ENCODE measurements around the gene GRPEL2. TPM values are rescaled to one million over a fixed set of nuclear protein-coding genes. Genes with fewer than 3 reads are reported as not detected.

The GRPEL2 gene
- 18.2 TPM for polyA plus RNA-seq
- long read RNA-seq, donor 1, full-length matches to known transcripts = 2 of 2 reads
- long read RNA-seq, donor 1, partial matches to known transcripts = 0 of 2 reads
- long read RNA-seq, donor 1, other reads (novel, unspliced or antisense) = 0 of 2 reads
- long read RNA-seq, donor 2, full-length matches to known transcripts = 1 of 1 reads
- long read RNA-seq, donor 2, partial matches to known transcripts = 0 of 1 reads
- long read RNA-seq, donor 2, other reads (novel, unspliced or antisense) = 0 of 1 reads
- long read RNA-seq, donor 3, full-length matches to known transcripts = 1 of 1 reads
- long read RNA-seq, donor 3, partial matches to known transcripts = 0 of 1 reads
- long read RNA-seq, donor 3, other reads (novel, unspliced or antisense) = 0 of 1 reads
- long read RNA-seq, donor 4 = 0 reads
- long read RNA-seq, donor 5, full-length matches to known transcripts = 4 of 4 reads
- long read RNA-seq, donor 5, partial matches to known transcripts = 0 of 4 reads
- long read RNA-seq, donor 5, other reads (novel, unspliced or antisense) = 0 of 4 reads
- long read RNA-seq, donor 6, full-length matches to known transcripts = 7 of 7 reads
- long read RNA-seq, donor 6, partial matches to known transcripts = 0 of 7 reads
- long read RNA-seq, donor 6, other reads (novel, unspliced or antisense) = 0 of 7 reads
- long read RNA-seq, donor 7, full-length matches to known transcripts = 1 of 1 reads
- long read RNA-seq, donor 7, partial matches to known transcripts = 0 of 1 reads
- long read RNA-seq, donor 7, other reads (novel, unspliced or antisense) = 0 of 1 reads
- long read RNA-seq, donor 8, full-length matches to known transcripts = 5 of 5 reads
- long read RNA-seq, donor 8, partial matches to known transcripts = 0 of 5 reads
- long read RNA-seq, donor 8, other reads (novel, unspliced or antisense) = 0 of 5 reads
- long read RNA-seq, donor 9, full-length matches to known transcripts = 3 of 3 reads
- long read RNA-seq, donor 9, partial matches to known transcripts = 0 of 3 reads
- long read RNA-seq, donor 9, other reads (novel, unspliced or antisense) = 0 of 3 reads
- long read RNA-seq, donor 10, full-length matches to known transcripts = 2 of 2 reads
- long read RNA-seq, donor 10, partial matches to known transcripts = 0 of 2 reads
- long read RNA-seq, donor 10, other reads (novel, unspliced or antisense) = 0 of 2 reads
- long read RNA-seq, donor 11, full-length matches to known transcripts = 4 of 4 reads
- long read RNA-seq, donor 11, partial matches to known transcripts = 0 of 4 reads
- long read RNA-seq, donor 11, other reads (novel, unspliced or antisense) = 0 of 4 reads

GRCh38 chr5:149345147-149345891 lies at the start of gene GRPEL2:
Gene GRPEL2, plus strand, starts transcription at chr5:149345499. Its CDS starts 41 bp downstream, at chr5:149345540.
- H3K27ac ChIP-seq (ENCODE audit: low read length) = peak within 1 kb of the TSS; percentile 72
- peaks cover 27% of the 10 kb centered on the region for H3K36me3 ChIP-seq (ENCODE audit: control insufficient read depth, insufficient read depth, low read length)
- peak within 1 kb of the TSS; percentile 90 for H3K4me3 ChIP-seq (ENCODE audit: low read length)
- DNase-seq = peak; percentile 95 to 97
- H3K4me1 ChIP-seq (ENCODE audit: control insufficient read depth, insufficient read depth, low read length) = peaks cover 33% of the 10 kb centered on the region
- no peaks in the 10 kb centered on the region for H3K27me3 ChIP-seq (ENCODE audit: control insufficient read depth, insufficient read depth, low read length)
- H3K9me3 ChIP-seq (ENCODE audit: control insufficient read depth, low read depth, low read length) = no peaks in the 10 kb centered on the region
- 6% methylated on average over 3 of the region's 54 CpGs for WGBS (ENCODE audit: insufficient coverage, low lambda C conversion rate)

GRCh38 chr5:149297340-149298025 lies 47.8 kb upstream of the GRPEL2 start:
- Histone ChIP-seq H3K9me3 (ENCODE audit: control insufficient read depth, low read depth, low read length) (no peaks in the 10 kb centered on the region), H3K27me3 (ENCODE audit: control insufficient read depth, insufficient read depth, low read length) (no peaks in the 10 kb centered on the region), H3K36me3 (ENCODE audit: control insufficient read depth, insufficient read depth, low read length) (no peaks in the 10 kb centered on the region), H3K27ac (ENCODE audit: low read length) (peak overlapping the region; percentile 66), H3K4me3 (ENCODE audit: low read length) (no peak overlapping the region), H3K4me1 (ENCODE audit: control insufficient read depth, insufficient read depth, low read length) (peaks cover 37% of the 10 kb centered on the region)
- DNase-seq = peak; percentile 64 to 74
- WGBS (ENCODE audit: insufficient coverage, low lambda C conversion rate) = no CpG with 5 or more reads among the region's 5 CpGs

DNA sequence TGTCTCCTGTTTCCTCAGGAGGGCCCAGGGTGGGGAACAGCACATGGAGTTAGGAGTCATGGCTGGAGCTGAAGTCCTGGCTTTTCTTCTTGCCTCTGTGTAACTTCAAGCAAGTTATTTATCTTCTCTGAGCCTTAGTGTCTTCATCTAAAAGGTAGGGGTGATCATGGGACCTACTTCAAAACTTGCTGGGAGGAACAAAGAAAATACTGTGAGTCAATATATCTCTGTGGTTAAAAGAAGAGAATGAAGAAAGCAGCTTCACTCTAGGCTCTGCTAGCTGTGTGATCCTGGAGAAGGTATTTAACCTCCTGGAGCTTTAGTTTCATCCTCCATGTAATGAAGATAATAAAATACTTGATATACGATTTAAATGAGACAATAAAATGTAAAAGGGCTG lies 47.1 kb upstream of the GRPEL2 start:
- WGBS (ENCODE audit: insufficient coverage, low lambda C conversion rate) = no CpG with 5 or more reads among the region's 1 CpG
- no peaks in the 10 kb centered on the region for H3K9me3 ChIP-seq (ENCODE audit: control insufficient read depth, low read depth, low read length)
- H3K4me3 ChIP-seq (ENCODE audit: low read length) = no peak overlapping the region
- H3K27me3 ChIP-seq (ENCODE audit: control insufficient read depth, insufficient read depth, low read length) = no peaks in the 10 kb centered on the region
- H3K27ac ChIP-seq (ENCODE audit: low read length) = peak overlapping the region; percentile 66
- H3K4me1 ChIP-seq (ENCODE audit: control insufficient read depth, insufficient read depth, low read length) = peaks cover 37% of the 10 kb centered on the region
- DNase-seq = no peak
- no peaks in the 10 kb centered on the region for H3K36me3 ChIP-seq (ENCODE audit: control insufficient read depth, insufficient read depth, low read length)

DNA sequence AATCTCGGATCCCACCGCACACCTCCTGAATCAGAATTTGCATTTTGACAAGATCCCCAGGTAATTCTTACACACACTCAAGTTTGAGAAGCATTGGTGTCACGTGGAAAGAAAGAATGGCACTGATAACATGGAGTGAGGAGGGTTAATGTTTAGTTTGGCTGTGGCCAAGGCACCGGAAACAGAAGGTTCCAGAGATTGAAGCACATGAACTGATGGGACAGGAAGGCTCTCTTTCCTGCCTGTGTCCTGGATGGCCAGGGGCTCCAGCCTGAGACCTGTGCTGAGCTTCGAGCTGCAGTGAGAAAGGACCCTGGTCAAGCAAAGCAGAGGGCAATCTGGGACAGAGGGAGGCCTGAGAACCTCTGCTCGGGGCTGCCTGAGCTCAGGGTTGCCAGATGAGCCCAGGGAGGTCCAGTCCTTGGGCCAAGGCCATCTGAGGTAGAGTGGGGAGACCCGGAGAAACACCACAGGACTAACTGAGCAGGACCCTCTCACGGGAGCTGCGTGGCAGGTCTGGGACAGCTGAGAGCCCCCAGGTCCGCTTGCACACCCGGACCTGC lies 46.4 kb upstream of the GRPEL2 start:
- Histone ChIP-seq H3K4me3 (ENCODE audit: low read length) (no peak overlapping the region), H3K27me3 (ENCODE audit: control insufficient read depth, insufficient read depth, low read length) (no peaks in the 10 kb centered on the region), H3K9me3 (ENCODE audit: control insufficient read depth, low read depth, low read length) (no peaks in the 10 kb centered on the region), H3K27ac (ENCODE audit: low read length) (peak overlapping the region; percentile 24), H3K36me3 (ENCODE audit: control insufficient read depth, insufficient read depth, low read length) (no peaks in the 10 kb centered on the region), H3K4me1 (ENCODE audit: control insufficient read depth, insufficient read depth, low read length) (peaks cover 37% of the 10 kb centered on the region)
- DNase-seq = peak; percentile 19 to 55
- no CpG with 5 or more reads among the region's 11 CpGs for WGBS (ENCODE audit: insufficient coverage, low lambda C conversion rate)

GRCh38 chr5:149299451-149300054 lies 45.7 kb upstream of the GRPEL2 start:
- Histone ChIP-seq H3K4me1 (ENCODE audit: control insufficient read depth, insufficient read depth, low read length) (peaks cover 37% of the 10 kb centered on the region), H3K4me3 (ENCODE audit: low read length) (no peak overlapping the region), H3K27ac (ENCODE audit: low read length) (peak overlapping the region; percentile 24), H3K9me3 (ENCODE audit: control insufficient read depth, low read depth, low read length) (no peaks in the 10 kb centered on the region), H3K36me3 (ENCODE audit: control insufficient read depth, insufficient read depth, low read length) (no peaks in the 10 kb centered on the region), H3K27me3 (ENCODE audit: control insufficient read depth, insufficient read depth, low read length) (no peaks in the 10 kb centered on the region)
- DNase-seq = peak; percentile 59 to 75
- 60% methylated on average over 1 of the region's 14 CpGs for WGBS (ENCODE audit: insufficient coverage, low lambda C conversion rate)

GRCh38 chr5:149300441-149300840 lies 44.9 kb upstream of the GRPEL2 start:
- H3K4me3 ChIP-seq (ENCODE audit: low read length) = no peak overlapping the region
- no peaks in the 10 kb centered on the region for H3K9me3 ChIP-seq (ENCODE audit: control insufficient read depth, low read depth, low read length)
- H3K27me3 ChIP-seq (ENCODE audit: control insufficient read depth, insufficient read depth, low read length) = no peaks in the 10 kb centered on the region
- WGBS (ENCODE audit: insufficient coverage, low lambda C conversion rate) = no CpG with 5 or more reads among the region's 6 CpGs
- peaks cover 37% of the 10 kb centered on the region for H3K4me1 ChIP-seq (ENCODE audit: control insufficient read depth, insufficient read depth, low read length)
- H3K27ac ChIP-seq (ENCODE audit: low read length) = peak overlapping the region; percentile 1
- no peaks in the 10 kb centered on the region for H3K36me3 ChIP-seq (ENCODE audit: control insufficient read depth, insufficient read depth, low read length)
- DNase-seq = peak; percentile 38 to 48

DNA sequence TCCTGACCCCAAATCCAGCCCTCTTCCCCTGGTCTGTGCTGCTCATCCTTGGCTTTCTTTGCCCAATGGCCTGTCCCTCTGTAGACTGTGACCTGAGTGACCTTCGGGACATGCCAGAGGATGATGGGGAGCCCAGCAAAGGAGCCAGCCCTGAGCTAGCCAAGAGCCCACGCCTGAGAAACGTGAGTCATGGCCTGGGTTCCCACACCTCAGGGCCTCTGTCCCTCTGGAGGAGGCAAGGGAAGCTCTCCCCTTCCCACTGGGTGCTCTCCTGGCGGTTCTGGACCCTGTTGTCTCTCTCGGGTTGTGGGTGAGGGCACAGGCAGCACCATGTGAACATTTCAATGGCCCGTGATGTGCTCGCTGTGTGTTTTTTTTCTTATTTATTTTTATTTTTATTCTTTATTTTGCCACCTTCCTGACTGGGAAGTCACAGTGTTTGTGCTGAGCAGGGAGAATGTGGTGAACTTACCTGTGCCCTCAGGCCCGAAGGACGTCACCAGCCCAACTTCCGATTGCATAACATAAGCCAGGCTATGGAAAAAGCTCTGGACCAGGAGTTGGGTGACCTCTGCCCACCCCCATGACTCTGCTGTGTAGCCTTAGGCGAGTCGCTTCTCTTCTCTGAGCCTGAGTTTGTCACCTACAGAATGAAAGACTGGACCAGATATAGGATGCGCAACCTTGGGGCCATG lies 44.1 kb upstream of the GRPEL2 start:
- peaks cover 37% of the 10 kb centered on the region for H3K4me1 ChIP-seq (ENCODE audit: control insufficient read depth, insufficient read depth, low read length)
- no peak overlapping the region for H3K27ac ChIP-seq (ENCODE audit: low read length)
- no peak overlapping the region for H3K4me3 ChIP-seq (ENCODE audit: low read length)
- H3K27me3 ChIP-seq (ENCODE audit: control insufficient read depth, insufficient read depth, low read length) = no peaks in the 10 kb centered on the region
- no peaks in the 10 kb centered on the region for H3K36me3 ChIP-seq (ENCODE audit: control insufficient read depth, insufficient read depth, low read length)
- no peak for DNase-seq
- WGBS (ENCODE audit: insufficient coverage, low lambda C conversion rate) = 100% methylated on average over 2 of the region's 13 CpGs
- no peaks in the 10 kb centered on the region for H3K9me3 ChIP-seq (ENCODE audit: control insufficient read depth, low read depth, low read length)

DNA sequence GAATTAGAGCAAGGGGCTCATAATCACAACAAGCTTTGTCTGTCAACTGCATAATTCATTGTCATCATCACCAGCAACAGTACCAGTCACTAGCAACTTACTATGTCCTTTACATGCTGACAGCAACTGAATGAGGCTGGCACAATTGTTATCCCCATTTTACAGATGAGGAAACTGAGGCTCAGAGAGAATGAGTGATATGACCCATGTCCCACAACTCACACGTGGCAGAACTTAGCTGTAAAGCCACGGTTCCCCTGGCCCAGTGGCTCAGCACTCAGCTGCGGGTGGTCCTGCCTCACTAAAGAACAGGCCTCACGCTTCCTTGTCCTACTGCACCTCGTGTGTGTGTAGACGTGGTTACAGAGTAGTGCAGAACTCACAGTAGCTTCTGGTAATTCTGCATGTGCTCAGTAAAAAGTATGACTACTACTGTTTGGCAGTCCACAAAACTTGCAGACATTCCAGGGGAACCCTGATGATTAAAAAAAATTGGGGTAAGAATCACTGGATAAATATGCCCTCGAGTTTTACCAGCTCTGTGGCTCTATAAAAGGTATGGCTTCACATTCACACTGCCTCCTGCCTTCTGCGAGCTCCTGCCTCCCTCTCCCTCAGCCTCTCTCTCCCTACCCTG lies 43.4 kb upstream of the GRPEL2 start:
- 100% methylated on average over 1 of the region's 8 CpGs for WGBS (ENCODE audit: insufficient coverage, low lambda C conversion rate)
- Histone ChIP-seq H3K27me3 (ENCODE audit: control insufficient read depth, insufficient read depth, low read length) (no peaks in the 10 kb centered on the region), H3K4me1 (ENCODE audit: control insufficient read depth, insufficient read depth, low read length) (peaks cover 37% of the 10 kb centered on the region), H3K9me3 (ENCODE audit: control insufficient read depth, low read depth, low read length) (no peaks in the 10 kb centered on the region), H3K27ac (ENCODE audit: low read length) (no peak overlapping the region), H3K36me3 (ENCODE audit: control insufficient read depth, insufficient read depth, low read length) (no peaks in the 10 kb centered on the region), H3K4me3 (ENCODE audit: low read length) (no peak overlapping the region)
- no peak for DNase-seq

Data from large intestine (tissue), 12 donors.